AG04449 (cell line): ENCODE data around the gene PLXNB2.

ENCODE experiments used
- CTCF ChIA-PET: fragments of 350-600 bp; formaldehyde crosslinking; extraction: SDS; loops from one replicate; lab custom pipeline; 2021; ENCODE audit warnings: antibody characterized with exemption; lab: Yijun Ruan, JAX
- POLR2A ChIA-PET: fragments of 400-600, 350-600 bp; formaldehyde crosslinking; extraction: SDS; loops from one replicate; lab custom pipeline; 2020; ENCODE audit warnings: antibody characterized with exemption, inconsistent platforms; lab: Yijun Ruan, JAX
- DNase-seq: peaks from one replicate; pipeline ENCODE4 v3.0.0-alpha.2; 2010; ENCODE audit warnings: low read depth, low spot score
- H3K4me3 ChIP-seq: 2 replicates; pipeline ENCODE4 v1.5.1; 2011; ENCODE audit warnings: low read depth, mild to moderate bottlenecking, control low read depth, low read length
- CTCF ChIP-seq: IDR thresholded peaks from one replicate; pipeline ENCODE4 v1.5.1; 2011; ENCODE audit warnings: mild to moderate bottlenecking, moderate library complexity, low read length, control low read depth, inconsistent platforms; ENCODE audit not compliant: insufficient read depth; ENCODE audit errors: missing control alignments

PLXNB2 gene

GRCh38 chr22:50346470-50346869 is 39.0 kb upstream of the PLXNB2 start:
- TF ChIP-seq CTCF, result no peak
- no peak for DNase-seq
- H3K4me3 ChIP-seq, result no peak overlapping the region
- CTCF ChIA-PET, result no interaction called here
- POLR2A ChIA-PET, result no interaction called here

DNA sequence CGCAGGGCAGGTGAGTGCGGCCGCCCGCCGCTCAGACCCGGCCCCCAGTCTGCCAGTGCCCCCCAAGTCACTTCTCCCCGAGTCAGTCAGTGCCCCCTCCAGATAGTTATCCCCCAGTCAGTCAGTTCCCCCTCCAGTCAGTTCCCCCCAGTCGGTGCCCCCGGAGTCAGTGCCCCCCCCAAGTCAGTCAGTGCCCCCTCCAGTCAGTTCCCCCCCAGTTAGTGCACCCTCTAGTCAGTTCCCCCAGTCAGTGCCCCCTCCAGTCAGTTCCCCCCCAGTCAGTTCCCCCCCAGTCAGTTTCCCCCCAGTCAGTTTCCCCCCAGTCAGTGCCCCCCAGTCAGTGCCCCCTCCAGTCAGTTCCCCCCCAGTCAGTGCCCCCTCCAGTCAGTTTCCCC is 36.1 kb upstream of the PLXNB2 start:
- peak overlapping the region; percentile 72 for H3K4me3 ChIP-seq
- no peak for TF ChIP-seq CTCF
- POLR2A ChIA-PET, result no interaction called here
- CTCF ChIA-PET, result no interaction called here
- no peak for DNase-seq

GRCh38 chr22:50342651-50343540 is 35.5 kb upstream of the PLXNB2 start, which contains the start of gene PPP6R2:
Gene PPP6R2, plus strand, starts transcription at chr22:50343327. Its CDS starts 50,582 bp downstream, at chr22:50393909.
- POLR2A ChIA-PET, result interaction anchor here (1.2 to 1.6 kb wide), 2 partner anchors 82 to 90 kb away, joined by 5 read pairs; no protein-coding TSS in a partner anchor
- TF ChIP-seq CTCF, result no peak
- DNase-seq, result no peak
- CTCF ChIA-PET, result interaction anchor here (1.0 to 2.7 kb wide), 26 partner anchors 8 to 197 kb away, joined by 3 to 92 read pairs (median 11); partner anchors contain the start of genes DENND6B, HDAC10, MAPK11 and MAPK12
- peak within 1 kb of the TSS; percentile 72 for H3K4me3 ChIP-seq

DNA sequence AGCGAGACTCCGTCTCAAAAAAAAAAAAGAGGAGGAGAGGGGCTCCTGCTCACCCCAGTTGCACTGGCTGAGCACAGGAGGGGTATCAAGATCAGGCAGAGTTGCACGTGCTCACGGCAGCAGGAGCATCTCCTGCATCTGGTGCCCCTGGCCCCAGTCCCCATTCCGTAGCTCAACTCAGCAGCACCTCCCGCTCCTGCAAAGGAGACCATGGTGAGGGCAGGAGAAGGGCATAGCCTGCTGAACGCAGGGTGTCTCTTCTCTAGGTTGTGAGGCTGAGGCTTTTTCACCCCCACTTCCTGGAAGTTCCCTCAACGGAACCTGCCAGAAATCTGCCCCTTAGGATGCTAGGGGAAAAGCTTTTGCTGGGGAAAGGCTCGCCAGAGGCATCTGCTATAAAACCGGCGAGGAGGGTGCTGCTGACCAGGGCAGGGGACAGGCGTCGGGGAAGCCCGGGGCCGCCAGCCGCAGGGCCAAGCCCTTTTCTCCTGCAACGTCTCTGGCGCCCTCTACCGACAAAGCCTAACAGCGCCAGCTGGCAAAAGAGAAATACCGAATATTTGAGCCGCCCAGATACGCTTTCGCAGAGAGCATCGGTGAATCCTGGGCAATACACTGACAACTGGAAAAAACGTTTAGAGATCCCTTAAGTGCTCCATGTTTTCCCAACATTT is 34.7 kb upstream of the PLXNB2 start:
- no peak for DNase-seq
- peak overlapping the region; percentile 72 for H3K4me3 ChIP-seq
- ChIA-PET POLR2A (interaction anchor here (0.5 to 1.6 kb wide), 4 partner anchors 19 to 90 kb away, joined by 3 to 5 read pairs (median 4); no protein-coding TSS in a partner anchor), CTCF (interaction anchor here (0.7 to 2.7 kb wide), 34 partner anchors 9 to 196 kb away, joined by 3 to 92 read pairs (median 10); partner anchors contain the start of genes DENND6B, HDAC10, MAPK11 and MAPK12)
- TF ChIP-seq CTCF, result peak; percentile 94

DNA sequence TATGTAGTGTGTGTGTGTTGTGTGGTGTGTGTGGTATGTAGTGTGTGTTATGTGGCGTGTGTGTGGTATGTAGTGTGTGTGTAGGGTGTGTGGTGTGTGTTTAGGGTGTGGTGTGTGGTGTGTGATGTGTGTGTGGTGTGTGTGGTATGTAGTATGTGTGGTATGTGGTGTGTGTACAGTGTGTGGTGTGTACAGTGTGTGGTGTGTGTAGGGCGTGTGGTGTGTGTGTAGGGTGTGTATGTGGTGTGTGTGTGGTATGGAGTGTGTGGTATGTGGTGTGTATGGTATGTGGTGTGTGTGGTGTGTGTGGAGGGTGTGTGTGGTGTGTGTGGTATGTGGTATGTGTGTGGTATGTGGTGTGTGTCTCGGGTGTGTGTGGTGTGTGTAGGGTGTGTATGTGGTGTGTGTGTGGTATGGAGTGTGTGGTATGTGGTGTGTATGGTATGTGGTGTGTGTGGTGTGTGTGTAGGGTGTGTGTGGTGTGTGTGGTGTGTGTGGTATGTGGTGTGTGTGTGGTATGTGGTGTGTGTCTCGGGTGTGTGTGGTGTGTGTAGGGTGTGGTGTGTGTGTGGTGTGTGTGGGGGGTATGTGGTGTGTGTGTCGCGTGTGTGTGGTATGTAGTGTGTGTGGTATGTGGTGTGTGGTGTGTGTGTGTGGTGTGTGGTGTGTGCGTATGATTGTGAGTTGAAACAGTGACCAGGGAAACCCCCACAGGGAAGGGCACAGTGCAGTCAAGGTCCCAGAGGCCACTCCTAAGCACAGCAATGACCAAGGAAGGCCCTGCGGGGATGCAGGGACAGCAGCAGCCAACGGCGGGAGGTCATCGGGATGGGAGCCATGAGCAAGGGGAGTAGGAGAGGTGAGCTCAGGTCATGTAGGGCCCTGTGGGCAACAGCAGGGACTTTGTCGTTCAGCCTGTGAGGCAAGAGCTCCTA is 32.8 kb upstream of the PLXNB2 start:
- TF ChIP-seq CTCF, result no peak
- CTCF ChIA-PET, result interaction anchor here (1.7 to 2.7 kb wide), 13 partner anchors 8 to 102 kb away, joined by 10 to 92 read pairs (median 24); partner anchors contain the start of genes DENND6B, HDAC10, MAPK11 and MAPK12
- H3K4me3 ChIP-seq, result no peak overlapping the region
- no peak for DNase-seq
- POLR2A ChIA-PET, result no interaction called here
